Astrocyte of the spinal cord (primary cell): ENCODE data around the gene MTCL1.

Experiments
- DNase-seq: peaks from one replicate; pipeline ENCODE4 v3.0.0; 2011; ENCODE audit warnings: low read depth, low spot score
- H3K4me3 ChIP-seq: 2 replicates; pipeline ENCODE4 v1.5.1; 2011; ENCODE audit warnings: low read depth, mild to moderate bottlenecking, low read length, moderate library complexity
- in situ Hi-C: cut with HindIII; loops from 2 replicates; pipeline ENCODE4 v1.10.0; 2017; ENCODE audit warnings: low sequenced_read_pairs
- TF ChIP-seq, protein P1 (sequence below): IDR thresholded peaks from 2 replicates; pipeline ENCODE4 v1.5.1; 2012; ENCODE audit warnings: low read depth, mild to moderate bottlenecking, low read length, inconsistent platforms

Gene MTCL1

DNA sequence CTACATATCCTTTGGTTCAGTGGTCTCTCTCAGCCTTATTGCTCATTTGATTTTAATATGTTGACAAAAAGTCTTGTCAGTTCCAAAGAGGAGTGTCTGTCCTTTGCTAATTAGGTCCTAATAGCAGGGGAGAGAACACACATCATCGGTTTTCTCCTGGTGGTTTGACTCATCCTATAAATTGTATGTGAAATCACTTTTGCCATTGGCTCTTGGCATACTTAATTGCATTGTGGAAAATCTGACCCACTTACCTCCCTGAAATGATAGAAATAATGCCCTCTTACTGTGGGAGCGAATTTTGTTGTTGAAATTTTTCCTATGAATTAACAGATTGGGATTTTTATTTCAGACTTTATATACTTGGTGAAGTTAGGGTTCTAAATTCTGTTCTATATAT is 58.3 kb downstream of the MTCL1 start:
- peak; percentile 48 for DNase-seq
- in situ Hi-C loops: no loop called here
- TF ChIP-seq, protein P1, sequence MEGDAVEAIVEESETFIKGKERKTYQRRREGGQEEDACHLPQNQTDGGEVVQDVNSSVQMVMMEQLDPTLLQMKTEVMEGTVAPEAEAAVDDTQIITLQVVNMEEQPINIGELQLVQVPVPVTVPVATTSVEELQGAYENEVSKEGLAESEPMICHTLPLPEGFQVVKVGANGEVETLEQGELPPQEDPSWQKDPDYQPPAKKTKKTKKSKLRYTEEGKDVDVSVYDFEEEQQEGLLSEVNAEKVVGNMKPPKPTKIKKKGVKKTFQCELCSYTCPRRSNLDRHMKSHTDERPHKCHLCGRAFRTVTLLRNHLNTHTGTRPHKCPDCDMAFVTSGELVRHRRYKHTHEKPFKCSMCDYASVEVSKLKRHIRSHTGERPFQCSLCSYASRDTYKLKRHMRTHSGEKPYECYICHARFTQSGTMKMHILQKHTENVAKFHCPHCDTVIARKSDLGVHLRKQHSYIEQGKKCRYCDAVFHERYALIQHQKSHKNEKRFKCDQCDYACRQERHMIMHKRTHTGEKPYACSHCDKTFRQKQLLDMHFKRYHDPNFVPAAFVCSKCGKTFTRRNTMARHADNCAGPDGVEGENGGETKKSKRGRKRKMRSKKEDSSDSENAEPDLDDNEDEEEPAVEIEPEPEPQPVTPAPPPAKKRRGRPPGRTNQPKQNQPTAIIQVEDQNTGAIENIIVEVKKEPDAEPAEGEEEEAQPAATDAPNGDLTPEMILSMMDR: no peak
- H3K4me3 ChIP-seq: no peak overlapping the region

DNA sequence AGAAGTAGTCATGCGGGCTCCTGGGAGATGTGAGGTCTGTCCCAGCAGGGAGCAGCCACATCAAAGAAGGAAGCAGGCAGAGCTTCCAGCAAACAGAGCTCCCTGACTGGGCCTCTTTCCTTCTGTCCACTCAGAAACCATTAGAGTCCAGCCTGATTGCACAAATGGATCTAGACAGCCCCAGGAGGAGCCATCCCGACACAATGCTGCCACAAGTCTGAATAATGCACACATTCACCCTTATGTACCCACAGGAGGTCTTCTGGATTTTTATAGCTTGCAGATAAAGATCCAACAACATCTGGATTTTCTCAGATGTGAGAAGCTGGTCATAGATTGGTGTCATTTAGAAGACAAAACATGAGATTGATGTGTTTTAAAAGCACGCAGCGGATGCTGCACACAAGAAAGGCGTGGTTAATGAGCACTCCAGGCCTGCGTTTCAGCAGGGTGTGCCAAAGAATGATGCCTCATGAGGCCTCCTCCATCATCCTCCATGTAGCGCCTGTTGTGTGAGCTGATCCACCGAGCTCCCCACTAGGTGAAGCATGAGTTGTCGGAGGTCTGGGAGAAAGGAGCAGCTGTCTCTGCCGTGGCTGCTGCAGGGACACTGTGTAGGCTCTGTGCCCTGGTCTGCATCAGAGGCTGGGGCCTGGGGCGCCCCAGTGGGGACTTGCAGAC is 60.6 kb downstream of the MTCL1 start:
- in situ Hi-C loops: no loop called here
- DNase-seq: peak; percentile 95
- TF ChIP-seq, protein P1: peak; percentile 11

DNA sequence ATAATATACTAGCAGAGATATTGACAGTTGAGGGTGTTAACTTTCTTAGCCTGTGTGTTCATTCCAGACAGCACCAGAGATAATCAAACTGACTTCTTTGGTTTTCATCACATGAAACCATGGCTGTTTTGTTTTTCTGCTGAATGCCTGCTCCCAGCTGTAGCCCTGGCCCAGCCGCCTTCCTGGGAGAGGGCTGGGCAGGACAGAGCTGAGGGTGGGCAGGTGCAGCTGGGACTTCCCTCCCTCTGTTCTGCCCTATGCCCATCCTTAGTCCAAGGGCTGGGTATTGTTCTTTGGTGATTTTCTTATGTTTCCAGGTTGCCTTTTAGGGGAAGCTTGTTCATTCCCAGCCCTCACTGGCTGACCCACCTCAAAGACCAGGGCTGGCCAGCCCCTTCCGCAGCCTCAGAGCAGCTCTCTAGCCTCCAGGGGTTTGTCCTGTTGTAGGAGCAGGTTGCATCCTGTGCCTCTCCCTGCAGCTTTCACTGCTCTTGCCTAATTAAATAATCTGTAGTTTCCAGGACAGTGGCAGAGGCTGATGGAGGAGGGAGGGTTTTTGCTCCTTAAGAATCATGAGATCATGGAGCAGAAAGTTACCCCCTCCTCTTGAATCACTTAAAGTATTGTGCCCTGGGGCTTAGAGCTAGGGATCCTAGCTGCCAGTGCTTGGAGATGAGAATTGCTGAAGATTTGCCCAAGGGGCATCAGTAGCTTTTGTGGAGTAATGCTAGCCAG is 61.4 kb downstream of the MTCL1 start:
- DNase-seq: no peak
- TF ChIP-seq, protein P1: no peak
- no peak overlapping the region for H3K4me3 ChIP-seq
- in situ Hi-C loops: no loop called here

More for the DNA sequence above, 60.6 kb downstream of the MTCL1 start:
- no peak overlapping the region for H3K4me3 ChIP-seq

DNA sequence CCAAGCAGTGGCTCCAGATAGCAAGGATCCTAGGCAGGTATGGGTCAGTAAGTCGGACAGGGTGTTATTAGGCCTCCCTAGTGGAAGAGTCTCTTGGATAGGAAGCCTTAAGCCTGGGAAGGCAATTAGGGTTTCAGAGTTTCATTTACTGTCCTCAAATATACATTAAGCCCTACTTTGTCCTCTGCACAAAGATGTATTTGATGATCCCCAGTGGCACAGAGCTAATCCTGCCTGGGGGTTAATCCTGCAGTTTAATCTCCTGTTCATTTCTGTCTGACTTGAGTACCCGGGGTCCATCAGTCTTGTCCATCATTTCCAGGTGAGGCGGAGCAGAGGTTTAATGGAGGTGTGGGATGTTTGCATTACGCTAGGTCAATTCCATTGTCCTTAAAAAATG is 62.0 kb downstream of the MTCL1 start:
- TF ChIP-seq, protein P1: no peak
- in situ Hi-C loops: no loop called here
- DNase-seq: no peak
- H3K4me3 ChIP-seq: no peak overlapping the region

DNA sequence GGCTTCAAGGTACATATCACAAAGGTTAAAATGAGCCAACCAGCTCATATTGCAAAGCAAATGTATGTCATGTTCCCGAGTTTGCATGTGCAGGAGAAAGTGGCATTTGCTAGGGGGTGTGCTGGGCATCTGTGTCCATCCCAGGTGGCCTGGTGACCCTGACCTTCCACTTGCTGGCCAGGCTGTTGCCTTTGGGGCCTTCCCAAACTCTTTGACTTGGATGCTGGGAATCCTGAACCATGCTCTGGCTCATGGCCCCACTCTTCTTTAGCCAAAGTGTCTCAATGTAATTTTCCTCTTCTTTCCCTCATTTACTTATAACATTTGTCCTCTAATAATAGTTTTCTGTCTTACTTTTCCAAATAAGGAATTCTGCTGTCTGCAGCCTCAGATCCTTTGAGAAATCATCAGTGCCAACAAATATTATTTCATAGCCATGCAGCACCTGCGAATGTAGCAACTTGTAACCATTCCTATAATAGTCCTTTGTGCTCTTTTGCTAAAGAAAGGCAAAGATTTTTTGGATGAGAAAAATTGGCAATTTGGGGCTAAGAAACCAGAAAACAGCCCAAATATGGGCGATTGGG is 64.2 kb downstream of the MTCL1 start:
- no peak overlapping the region for H3K4me3 ChIP-seq
- in situ Hi-C loops: no loop called here
- TF ChIP-seq, protein P1: no peak
- DNase-seq: no peak

DNA sequence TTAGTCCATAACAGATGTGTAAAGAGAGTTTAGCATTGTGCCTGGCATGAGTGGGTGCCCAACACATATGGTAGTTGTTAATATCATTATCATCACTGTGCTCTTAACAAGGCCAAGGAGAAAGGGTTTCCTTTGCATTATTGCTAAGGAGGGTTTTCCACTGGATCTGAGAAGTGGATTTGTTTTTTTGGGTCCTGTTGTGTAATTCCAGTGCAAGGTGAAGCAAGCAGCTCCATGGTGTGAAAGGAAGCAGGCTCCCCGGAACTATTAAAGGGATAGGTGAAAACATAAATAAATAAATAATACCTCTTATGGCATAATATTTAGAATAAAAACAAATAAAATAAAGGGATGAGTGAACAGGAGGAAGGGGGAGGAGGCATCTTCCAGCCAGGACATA is 65.3 kb downstream of the MTCL1 start:
- TF ChIP-seq, protein P1: no peak
- no peak for DNase-seq
- H3K4me3 ChIP-seq: no peak overlapping the region
- in situ Hi-C loops: no loop called here
